Neural crest cell (in vitro differentiated cells): ENCODE measurements around the gene MTCL1. TPM values are rescaled to one million over a fixed set of nuclear protein-coding genes. Genes with fewer than 3 reads are reported as not detected.

Experiments used
- DNase-seq: peaks from one replicate; pipeline ENCODE4 v3.0.0; 2021; ENCODE audit warnings: low read depth, mixed read lengths, low spot score
- H3K27ac Mint-ChIP-seq: one replicate; pipeline ENCODE4 v1.8.0; 2021; ENCODE audit warnings: mild to moderate bottlenecking, mixed read lengths; ENCODE audit not compliant: unreplicated experiment
- H3K27me3 Mint-ChIP-seq: 2 replicates; pipeline ENCODE4 v1.8.0; 2021; ENCODE audit warnings: low read depth, mild to moderate bottlenecking, mixed read lengths
- H3K36me3 Mint-ChIP-seq: 2 replicates; pipeline ENCODE4 v1.8.0; 2021; ENCODE audit warnings: low read depth, mild to moderate bottlenecking, mixed read lengths
- H3K4me1 Mint-ChIP-seq: 2 replicates; pipeline ENCODE4 v1.8.0; 2021; ENCODE audit warnings: mixed read lengths
- H3K4me3 Mint-ChIP-seq: one replicate; pipeline ENCODE4 v1.8.0; 2021; ENCODE audit warnings: mild to moderate bottlenecking, mixed read lengths
- H3K9me3 Mint-ChIP-seq: 2 replicates; pipeline ENCODE4 v1.8.0; 2021; ENCODE audit warnings: mixed read lengths
- total RNA-seq: library from RNA; stranded (reverse); gene quantifications from 2 replicates; pipeline ENCODE4 v1.2.1, GENCODE V29; 2021
- TF ChIP-seq, protein P1 (sequence below): fragments of 200-600 bp; sonication (generic); conservative IDR thresholded peaks from 2 replicates; pipeline ENCODE4 v1.5.0; 2021; ENCODE audit warnings: antibody characterized with exemption, mild to moderate bottlenecking

MTCL1 gene
- total RNA-seq, 1 donor from 2014 or later, result 17.8 TPM

- Mint-ChIP-seq H3K9me3 (no peaks in the 10 kb centered on the region), H3K27me3 (peaks cover 40% of the 10 kb centered on the region), H3K36me3 (no peaks in the 10 kb centered on the region), H3K27ac (no peak overlapping the region), H3K4me1 (peaks cover 24% of the 10 kb centered on the region), H3K4me3 (peak overlapping the region; percentile 78)
- DNase-seq, result no peak
- TF ChIP-seq, protein P1, sequence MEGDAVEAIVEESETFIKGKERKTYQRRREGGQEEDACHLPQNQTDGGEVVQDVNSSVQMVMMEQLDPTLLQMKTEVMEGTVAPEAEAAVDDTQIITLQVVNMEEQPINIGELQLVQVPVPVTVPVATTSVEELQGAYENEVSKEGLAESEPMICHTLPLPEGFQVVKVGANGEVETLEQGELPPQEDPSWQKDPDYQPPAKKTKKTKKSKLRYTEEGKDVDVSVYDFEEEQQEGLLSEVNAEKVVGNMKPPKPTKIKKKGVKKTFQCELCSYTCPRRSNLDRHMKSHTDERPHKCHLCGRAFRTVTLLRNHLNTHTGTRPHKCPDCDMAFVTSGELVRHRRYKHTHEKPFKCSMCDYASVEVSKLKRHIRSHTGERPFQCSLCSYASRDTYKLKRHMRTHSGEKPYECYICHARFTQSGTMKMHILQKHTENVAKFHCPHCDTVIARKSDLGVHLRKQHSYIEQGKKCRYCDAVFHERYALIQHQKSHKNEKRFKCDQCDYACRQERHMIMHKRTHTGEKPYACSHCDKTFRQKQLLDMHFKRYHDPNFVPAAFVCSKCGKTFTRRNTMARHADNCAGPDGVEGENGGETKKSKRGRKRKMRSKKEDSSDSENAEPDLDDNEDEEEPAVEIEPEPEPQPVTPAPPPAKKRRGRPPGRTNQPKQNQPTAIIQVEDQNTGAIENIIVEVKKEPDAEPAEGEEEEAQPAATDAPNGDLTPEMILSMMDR, result no peak
These were observed 2.2 kb upstream of the MTCL1 start for GRCh38 chr18:8703092-8703709.

DNA sequence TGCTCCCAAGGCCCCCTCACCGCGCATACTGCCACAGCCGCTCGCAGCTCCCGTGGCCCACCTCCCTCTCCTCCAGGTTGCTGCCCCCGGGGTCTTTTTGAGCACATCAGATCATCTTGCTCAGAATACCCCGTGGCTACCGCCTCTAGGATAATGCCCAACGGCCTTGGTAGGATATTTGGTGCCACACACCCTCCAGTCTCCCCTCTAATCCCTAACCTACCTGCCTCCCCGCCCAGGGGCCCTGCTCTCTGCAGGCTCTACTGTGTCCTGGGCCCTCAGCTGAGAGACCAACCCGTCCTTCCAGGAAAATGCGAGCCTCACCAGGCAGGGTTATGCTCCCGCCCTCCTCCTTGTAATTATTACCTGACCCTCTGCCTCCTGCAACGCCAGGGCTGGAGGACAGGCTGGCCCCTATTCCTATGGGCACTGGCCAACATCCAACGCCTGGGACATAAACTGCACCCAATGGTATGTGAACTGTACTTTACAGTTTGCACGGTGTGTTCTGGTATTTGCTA lies 1.5 kb upstream of the MTCL1 start:
- H3K27me3 Mint-ChIP-seq, result peaks cover 43% of the 10 kb centered on the region
- H3K4me1 Mint-ChIP-seq, result peaks cover 26% of the 10 kb centered on the region
- no peak for DNase-seq
- H3K27ac Mint-ChIP-seq, result no peak overlapping the region
- H3K36me3 Mint-ChIP-seq, result no peaks in the 10 kb centered on the region
- H3K9me3 Mint-ChIP-seq, result no peaks in the 10 kb centered on the region
- TF ChIP-seq, protein P1, result no peak
- peak overlapping the region; percentile 93 for H3K4me3 Mint-ChIP-seq

DNA sequence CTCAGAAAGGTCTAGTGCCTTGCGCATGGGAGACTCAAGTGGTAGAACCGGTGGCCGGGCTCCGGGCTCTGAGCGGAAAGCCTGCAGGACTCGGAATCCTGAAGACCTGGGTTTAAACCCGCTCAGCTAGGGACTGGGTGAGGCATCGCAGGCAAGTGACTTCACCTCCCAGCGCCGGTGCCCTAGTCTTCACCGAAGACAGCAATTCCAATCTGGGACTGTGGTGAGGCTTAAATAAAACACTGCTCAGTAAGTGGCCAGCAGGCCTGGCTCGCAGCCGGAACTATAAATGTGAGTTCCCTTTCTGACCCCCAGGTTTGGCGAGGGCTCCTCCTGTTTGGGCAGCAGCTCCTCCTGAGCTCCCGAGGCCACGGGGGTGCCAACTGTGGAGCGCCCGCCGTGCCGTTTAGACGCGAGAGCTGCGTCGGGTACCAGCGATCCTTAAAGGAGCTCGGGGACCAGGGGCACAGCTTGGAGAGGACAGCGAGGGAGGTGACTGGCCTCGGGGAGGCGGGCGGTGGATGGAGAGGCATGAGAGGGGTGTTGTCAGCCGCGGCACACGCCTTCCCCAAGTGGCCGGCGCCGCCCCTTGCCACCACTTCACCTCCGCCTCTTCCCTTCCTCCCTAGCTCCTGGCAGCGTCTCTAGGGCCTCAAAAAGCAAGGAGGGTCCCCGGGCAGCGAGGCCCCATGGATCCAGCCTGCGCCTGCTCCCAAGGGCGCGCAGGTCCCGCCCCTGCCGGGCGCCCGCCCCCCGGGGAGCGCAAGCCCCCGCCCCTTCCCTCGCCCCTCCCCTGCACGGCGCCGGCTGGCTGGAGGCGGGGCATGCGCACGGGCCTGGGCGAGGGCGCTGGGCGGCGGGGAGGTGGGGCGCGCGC lies 757 bp upstream of the MTCL1 start:
- Mint-ChIP-seq H3K27ac (peak overlapping the region; percentile 37), H3K4me3 (peak overlapping the region; percentile 93), H3K27me3 (peaks cover 42% of the 10 kb centered on the region), H3K36me3 (no peaks in the 10 kb centered on the region), H3K4me1 (peaks cover 26% of the 10 kb centered on the region), H3K9me3 (no peaks in the 10 kb centered on the region)
- peak; percentile 79 for DNase-seq
- TF ChIP-seq, protein P1, result no peak

DNA sequence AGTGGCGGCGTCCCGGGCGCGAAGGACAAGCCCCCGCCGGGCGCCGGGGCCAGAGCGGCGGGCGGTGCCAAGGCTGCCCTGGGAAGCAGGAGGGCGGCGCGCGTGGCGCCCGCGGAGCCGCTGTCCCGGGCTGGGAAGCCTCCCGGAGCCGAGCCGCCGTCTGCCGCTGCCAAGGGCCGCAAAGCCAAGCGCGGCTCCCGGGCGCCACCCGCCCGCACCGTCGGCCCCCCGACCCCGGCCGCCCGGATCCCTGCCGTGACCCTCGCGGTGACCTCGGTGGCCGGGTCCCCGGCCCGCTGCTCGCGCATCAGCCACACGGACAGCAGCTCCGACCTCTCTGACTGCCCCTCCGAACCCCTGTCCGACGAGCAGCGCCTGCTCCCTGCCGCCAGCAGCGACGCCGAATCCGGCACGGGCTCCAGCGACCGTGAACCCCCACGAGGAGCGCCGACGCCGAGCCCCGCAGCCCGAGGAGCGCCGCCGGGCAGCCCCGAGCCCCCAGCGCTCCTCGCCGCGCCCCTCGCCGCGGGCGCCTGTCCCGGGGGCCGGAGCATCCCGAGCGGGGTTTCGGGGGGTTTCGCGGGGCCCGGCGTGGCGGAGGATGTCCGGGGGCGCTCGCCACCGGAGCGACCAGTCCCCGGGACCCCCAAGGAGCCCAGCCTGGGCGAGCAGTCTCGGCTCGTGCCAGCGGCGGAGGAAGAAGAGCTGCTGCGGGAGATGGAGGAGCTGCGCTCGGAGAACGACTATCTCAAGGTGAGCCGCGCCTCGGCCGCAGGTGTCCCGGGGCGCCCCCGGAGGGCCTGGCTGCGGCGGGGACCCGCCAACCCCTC lies 820 bp downstream of the MTCL1 start:
- peak overlapping the region; percentile 98 for H3K4me3 Mint-ChIP-seq
- H3K36me3 Mint-ChIP-seq, result no peaks in the 10 kb centered on the region
- peaks cover 2% of the 10 kb centered on the region for H3K9me3 Mint-ChIP-seq
- no peak overlapping the region for H3K27ac Mint-ChIP-seq
- DNase-seq, result peak; percentile 25
- H3K27me3 Mint-ChIP-seq, result peaks cover 40% of the 10 kb centered on the region
- TF ChIP-seq, protein P1, result no peak
- peaks cover 26% of the 10 kb centered on the region for H3K4me1 Mint-ChIP-seq

DNA sequence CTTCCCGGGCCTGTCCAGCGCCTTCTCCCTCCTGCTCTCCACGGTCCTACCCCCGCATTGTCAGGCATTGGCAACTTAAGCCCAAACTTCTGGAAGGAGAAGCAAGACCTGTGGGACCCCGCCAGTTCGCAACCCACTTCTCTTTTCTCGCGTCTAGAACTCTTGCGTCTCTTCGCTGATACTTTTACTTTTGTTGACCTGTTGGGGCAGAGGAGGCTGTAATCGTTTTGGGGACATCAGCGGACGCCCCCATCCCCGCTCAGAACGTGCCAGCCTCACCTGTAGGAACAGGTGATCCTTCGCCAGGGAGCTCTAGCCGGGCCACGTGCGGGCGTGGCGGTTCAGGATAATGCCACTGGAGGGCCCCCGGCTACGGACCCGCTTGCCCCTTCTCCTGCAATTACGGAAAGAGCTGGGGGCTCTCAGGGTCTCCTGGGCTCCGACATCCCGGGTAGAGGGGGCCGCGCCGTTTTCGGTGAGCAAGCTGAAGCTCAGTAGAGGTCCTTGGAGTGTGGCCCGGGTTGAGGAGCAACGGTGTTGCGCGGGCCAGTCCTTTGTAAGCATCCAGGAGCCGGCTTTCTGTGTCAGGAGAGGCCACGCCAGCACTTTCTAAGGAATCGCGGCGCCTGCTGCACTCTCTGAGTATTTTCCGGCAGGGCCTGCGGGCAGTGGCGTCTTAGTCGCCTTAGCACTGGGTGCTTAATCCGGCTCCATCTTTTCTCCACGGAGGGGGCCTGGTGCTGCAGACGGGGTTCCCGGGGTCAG lies 1.6 kb downstream of the MTCL1 start:
- peak overlapping the region; percentile 98 for H3K4me3 Mint-ChIP-seq
- H3K27ac Mint-ChIP-seq, result peak overlapping the region; percentile 97
- TF ChIP-seq, protein P1, result peak; percentile 53
- peak; percentile 40 for DNase-seq
- H3K4me1 Mint-ChIP-seq, result peaks cover 26% of the 10 kb centered on the region
- no peaks in the 10 kb centered on the region for H3K36me3 Mint-ChIP-seq
- H3K9me3 Mint-ChIP-seq, result peaks cover 2% of the 10 kb centered on the region
- peaks cover 40% of the 10 kb centered on the region for H3K27me3 Mint-ChIP-seq
